HG03196 (cell line): ENCODE measurements around the gene PBXIP1.
A peak's percentile ranks its signal among the peaks of the same experiment; 100 is the strongest.

ENCODE experiments used
- ATAC-seq: cut with Tn5 transposase; IDR thresholded peaks from one replicate; pipeline ENCODE4 v1.9.1; 2021; ENCODE audit not compliant: unreplicated experiment

PBXIP1 gene

DNA sequence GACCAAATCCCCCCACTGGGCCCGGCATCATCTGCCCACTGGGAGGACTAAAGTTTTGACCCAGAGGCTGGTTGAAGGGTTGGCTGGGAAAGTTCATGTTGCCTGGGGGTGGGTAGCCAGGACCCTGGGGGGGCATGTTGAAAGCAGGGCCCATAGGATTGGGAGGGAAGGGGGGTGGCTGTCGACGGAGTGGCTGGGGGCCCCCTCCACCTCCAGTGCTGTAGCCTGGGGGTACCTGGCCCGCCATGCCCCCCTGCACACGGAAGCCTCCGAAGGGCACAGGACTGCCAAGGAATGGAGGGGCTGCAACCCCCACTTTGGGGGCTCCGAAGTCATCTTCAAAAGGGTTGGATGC, 3.5 kb upstream of the PBXIP1 start:
- no peak for ATAC-seq

GRCh38 chr1:154958681-154959425, 3.0 kb upstream of the PBXIP1 start:
- no peak for ATAC-seq

- ATAC-seq: no peak
These were observed 2.1 kb upstream of the PBXIP1 start for GRCh38 chr1:154958036-154958435.

DNA sequence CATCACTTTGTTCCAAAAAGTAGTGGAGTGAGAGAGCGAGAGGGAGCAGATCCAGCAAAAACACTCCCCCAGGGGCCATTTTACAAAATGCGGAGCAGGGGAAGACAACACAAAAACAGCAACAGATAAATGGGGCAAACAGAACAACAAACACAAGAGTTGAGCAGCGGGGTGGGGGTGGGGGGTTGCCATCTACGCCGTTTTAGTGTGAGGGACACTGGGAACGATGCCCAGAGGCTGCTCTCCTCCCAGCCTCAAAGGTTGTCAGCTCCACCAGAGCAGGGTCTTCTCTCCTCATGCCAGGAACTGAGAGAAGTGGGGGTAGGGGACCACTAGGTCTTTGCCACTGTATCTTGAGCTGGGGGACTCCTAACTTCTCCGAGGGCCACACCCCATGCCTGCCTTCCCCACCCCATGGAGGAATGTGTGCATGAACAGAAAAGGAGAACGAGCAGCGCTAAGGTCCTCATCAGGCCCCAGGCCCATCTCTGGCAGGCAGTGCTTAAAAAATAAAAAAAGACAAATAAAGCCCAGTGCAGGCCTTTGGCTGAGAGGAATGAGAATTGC, 1.3 kb upstream of the PBXIP1 start:
- no peak for ATAC-seq

- no peak for ATAC-seq
These were observed 644 bp upstream of the PBXIP1 start for GRCh38 chr1:154956544-154956941.

GRCh38 chr1:154955039-154955717, 721 bp downstream of the PBXIP1 start:
- peak; percentile 54 for ATAC-seq

- ATAC-seq: no peak
These were observed 1.4 kb downstream of the PBXIP1 start for GRCh38 chr1:154954541-154954940.

- ATAC-seq: no peak
These were observed 2.3 kb downstream of the PBXIP1 start for GRCh38 chr1:154953611-154954038.

DNA sequence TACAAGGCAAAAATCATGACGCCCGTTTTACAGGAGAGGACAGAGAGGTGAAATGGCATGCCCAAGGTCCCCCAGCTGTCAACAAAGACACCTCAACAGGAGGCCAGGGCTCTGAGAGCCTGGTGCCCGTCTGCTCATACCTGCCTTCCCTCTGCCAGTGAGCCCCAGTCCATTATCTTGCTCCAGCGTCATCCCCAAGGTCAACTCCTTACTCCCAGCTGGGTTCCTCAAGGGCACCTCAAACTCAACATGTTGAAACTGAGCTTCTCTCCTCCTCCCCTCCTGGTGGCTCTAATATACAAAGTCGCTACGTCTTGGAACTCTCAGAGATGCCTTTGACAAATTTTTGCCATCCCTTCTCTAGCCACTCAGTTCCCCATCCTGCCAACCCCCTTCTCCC, 3.2 kb downstream of the PBXIP1 start:
- ATAC-seq: no peak

- ATAC-seq: no peak
These were observed 3.8 kb downstream of the PBXIP1 start for GRCh38 chr1:154951901-154952657.

DNA sequence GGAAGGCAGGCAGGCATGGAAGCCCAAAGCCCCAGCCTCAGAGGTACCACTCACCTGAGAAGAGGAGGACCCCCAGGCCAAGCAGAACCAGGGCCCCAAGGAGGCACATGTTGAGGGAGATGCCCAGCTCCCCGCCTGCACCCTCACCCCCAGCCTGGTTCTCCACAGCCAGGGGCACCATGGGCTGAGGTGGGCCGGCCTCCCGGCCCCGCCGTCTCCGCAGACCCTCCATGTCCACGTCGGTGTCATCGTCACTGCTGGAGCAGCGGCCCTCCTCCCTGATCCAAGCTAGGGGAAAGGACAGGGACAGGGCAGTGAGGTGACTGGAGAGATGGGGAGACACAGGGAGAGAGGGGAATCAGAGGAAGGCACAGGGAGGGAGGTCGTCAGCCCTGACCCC, 7.8 kb downstream of the PBXIP1 start:
- no peak for ATAC-seq

- ATAC-seq: no peak
These were observed 9.7 kb downstream of the PBXIP1 start for GRCh38 chr1:154945962-154946850.

DNA sequence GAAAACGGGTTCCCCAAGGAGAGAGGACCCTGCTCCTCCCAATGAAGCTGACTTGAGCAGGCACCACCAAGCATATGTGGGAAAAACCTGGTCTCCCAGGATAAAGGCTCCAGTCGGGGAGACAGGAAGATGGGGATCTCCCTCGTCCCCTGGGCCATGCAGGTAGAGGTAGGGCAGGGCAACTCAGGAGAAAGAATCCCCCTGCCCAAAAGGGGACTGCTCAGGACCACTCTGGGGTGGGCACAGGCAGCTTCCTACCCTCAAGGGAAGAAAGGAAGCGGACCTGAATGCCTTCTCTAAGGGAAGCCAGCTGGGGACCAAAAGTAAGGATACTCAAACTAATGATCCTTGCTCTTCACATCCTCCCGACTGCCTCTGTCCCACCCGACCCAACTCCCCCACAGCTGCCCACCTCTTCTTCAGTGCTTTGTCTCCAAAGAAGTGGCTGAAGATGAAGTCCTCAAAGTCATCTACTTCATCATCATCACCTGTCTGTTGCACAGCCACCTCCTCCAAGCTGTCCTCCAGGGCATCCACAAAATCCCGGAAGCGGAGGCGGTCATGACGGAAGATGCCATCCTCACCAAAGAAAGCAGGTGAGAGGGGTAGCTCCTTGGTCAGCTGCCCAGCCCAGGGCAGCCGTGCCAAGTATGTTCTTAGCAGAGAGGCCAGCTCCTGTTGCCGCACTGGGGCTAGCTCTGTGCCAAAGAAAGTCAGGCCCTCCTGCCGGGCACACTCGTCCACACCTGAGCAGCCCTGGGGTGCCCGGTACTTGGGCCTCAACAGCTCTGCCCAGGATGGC, 10.5 kb downstream of the PBXIP1 start:
- ATAC-seq: no peak

DNA sequence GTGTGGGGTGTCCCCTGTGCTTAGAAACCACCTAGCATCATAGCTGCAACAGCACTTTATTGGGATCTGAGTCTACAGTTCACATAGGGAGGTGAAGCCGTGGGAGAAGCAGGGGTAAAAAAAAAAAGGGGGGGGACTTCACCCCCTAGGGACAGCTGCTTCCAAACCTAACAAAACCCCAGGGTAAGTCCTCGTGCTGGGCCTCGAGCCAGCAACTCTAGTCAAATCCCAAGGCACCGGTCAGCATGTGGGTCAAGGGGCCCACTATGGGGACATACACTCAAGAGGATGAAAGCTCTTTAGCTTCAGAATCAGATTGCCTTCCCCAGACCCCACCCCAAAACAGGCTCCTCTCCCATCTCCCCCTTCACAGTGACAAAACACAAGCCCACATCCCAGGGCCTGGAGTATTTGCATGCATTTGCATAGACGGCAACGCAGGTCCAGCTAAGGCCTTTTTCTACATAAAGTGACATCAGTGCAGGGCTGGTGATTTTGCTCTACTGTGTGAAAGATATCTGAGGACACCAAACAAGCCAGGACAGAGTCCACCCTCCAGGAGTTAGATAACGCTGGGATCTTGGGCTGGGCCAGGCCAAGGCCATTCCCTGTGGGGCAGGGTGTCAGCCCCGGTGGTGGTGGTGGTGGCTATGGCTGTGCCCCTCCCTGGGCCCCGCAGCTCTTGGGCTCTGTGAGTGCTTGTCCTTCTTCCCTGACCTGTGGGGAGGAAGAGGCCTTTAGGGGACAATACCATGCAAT, 11.3 kb downstream of the PBXIP1 start:
- ATAC-seq: no peak

DNA sequence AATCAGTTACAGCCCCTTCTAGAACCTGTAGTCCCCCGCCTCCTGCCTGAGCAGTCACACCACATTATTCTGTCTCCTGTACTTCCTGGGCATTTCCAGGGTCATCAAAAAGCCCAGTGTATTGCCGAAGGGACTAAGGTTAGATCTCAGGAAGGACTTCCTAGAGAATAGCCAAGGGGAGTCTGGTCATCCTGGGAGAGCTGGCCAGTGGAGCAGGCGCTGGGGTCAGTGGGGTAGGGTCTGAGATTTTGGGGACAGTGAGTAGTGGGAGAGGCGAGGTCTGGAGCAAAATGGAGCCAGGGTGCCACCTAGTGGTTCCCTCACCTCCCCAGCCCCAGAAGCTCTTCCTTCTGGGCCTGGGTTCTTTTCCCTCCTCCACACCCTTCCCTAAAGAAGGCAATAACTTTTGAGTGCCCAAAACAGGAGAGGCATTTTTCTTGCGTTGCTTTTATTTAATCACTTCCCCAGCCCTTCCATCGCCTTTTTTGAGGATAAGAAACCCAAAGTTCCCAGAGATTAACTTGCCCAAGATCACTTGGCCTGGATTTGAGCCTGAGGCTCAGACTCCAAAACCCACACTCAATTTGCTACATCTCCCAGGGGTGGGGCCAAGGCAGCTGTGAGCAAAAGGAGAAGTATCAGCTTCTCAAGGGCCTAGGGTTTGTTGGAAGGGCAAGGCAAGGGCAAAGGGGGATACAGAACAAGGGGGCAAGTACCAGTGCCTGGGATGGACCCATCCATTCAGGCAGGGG, 12.1 kb downstream of the PBXIP1 start:
- ATAC-seq: no peak

DNA sequence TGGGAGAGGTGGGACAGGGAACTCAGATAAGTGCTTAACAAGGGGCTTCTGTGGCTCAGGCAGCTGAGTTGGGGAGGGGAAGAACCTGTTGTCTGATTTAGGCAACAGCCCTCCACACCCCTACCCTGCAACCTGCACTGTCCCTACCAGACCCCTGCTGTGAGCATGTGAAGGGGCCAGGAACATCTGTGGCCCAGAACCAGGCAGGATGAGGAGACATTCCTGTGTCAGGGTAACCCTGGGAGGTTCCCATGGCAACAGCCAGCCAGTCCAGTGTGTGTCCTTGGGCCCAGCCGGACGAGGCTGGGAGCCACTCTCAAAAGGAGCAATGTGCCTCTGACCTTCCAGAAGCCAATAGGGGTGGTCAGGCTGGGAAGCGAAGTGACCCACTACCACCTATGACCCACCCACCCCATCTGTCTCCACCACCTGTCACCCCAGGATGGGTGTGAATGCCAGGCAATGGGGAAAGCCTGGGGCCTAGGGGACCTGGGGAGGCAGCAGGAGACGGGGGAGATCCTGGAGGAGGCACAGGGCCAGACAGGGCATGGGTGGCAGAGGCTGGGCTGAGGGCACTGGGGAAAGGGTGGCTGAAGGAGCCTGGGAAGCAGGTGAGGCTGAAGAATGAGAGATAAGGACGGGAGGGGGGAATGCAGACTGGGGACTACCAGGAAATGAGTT, 14.4 kb downstream of the PBXIP1 start:
- no peak for ATAC-seq

- ATAC-seq: no peak
These were observed 15.2 kb downstream of the PBXIP1 start for GRCh38 chr1:154940651-154941194.

DNA sequence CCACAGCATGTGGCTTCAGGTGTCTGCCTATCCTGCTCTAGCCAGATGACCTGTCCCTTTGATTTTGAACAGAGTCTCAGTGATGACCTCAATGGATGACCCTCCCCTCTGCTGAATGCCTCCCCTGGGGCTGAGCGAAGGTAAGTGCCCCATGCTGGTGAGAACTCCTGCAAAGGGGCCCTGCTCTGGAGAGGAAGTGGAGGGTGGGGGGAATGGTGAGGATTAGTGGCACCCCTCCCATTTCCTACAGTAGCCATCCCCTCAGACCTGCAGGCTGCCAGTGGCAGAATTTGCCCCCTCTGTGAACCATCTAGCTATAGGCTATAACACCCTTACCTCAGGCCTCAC, 15.7 kb downstream of the PBXIP1 start:
- ATAC-seq: no peak
